SK-N-SH (cell line): Measurements from ENCODE around the gene RAD51. TPM values are rescaled to one million over a fixed set of nuclear protein-coding genes. Genes with fewer than 3 reads are reported as not detected.

Source experiments
- CTCF ChIA-PET: fragments of 300-600, 350-600 bp; formaldehyde crosslinking; extraction: SDS; loops from one replicate; lab custom pipeline; 2021; lab: Yijun Ruan, JAX
- POLR2A ChIA-PET: fragments of 350-600 bp; sonication (Branson Sonifier 250); formaldehyde crosslinking; extraction: SDS; loops from one replicate; lab custom pipeline; 2020; ENCODE audit warnings: antibody characterized with exemption, inconsistent platforms; lab: Yijun Ruan, JAX
- DNase-seq: peaks from one replicate; pipeline ENCODE4 v3.0.0; 2012
- H2AFZ ChIP-seq: fragments of 200-600 bp; sonication (generic); 2 replicates; pipeline ENCODE4 v1.8.1; 2016; ENCODE audit warnings: antibody characterized with exemption, mild to moderate bottlenecking, low read depth
- H3F3A ChIP-seq: fragments of 200-600 bp; sonication (generic); replicated peaks from 2 replicates; pipeline ENCODE3; 2016; ENCODE audit warnings: antibody characterized with exemption, mild to moderate bottlenecking; ENCODE audit not compliant: insufficient read depth
- H3K27ac ChIP-seq, 2 experiments: fragments of 200-500 bp in 1 of 2; fragments of 200-600 bp in 1 of 2; sonication (Bioruptor generic) in 1 of 2; sonication (generic), shearing (Covaris generic) in 1 of 2; 2 replicates each; pipeline versions ENCODE4 v1.5.1 to v1.6.1; 2014 to 2016; ENCODE audit warnings: low read depth in 2 of 2, inconsistent platforms in 1 of 2, low read length in 1 of 2, mild to moderate bottlenecking in 1 of 2, mixed read lengths in 1 of 2
- H3K27me3 ChIP-seq: fragments of 200-600 bp; sonication (generic), shearing (Covaris generic); 2 replicates; pipeline ENCODE4 v1.6.1; 2016; ENCODE audit warnings: mixed run types; ENCODE audit not compliant: insufficient read depth
- H3K36me3 ChIP-seq, 2 experiments: fragments of 200-500 bp in 1 of 2; fragments of 200-600 bp in 1 of 2; sonication (Bioruptor generic) in 1 of 2; sonication (generic) in 1 of 2; replicated peaks in 1 of 2; 2 replicates each; pipeline versions ENCODE3 to v1.5.1; 2014 to 2016; ENCODE audit warnings: low read length in 1 of 2, mild to moderate bottlenecking in 1 of 2; ENCODE audit not compliant: insufficient read depth in 2 of 2, control insufficient read depth in 1 of 2
- H3K4me1 ChIP-seq, 2 experiments: fragments of 200-500 bp in 1 of 2; fragments of 200-600 bp in 1 of 2; sonication (Bioruptor generic) in 1 of 2; sonication (generic), shearing (Covaris generic) in 1 of 2; 2 replicates each; pipeline versions ENCODE4 v1.5.1 to v1.6.1; 2014 to 2016; ENCODE audit warnings: low read depth in 1 of 2, low read length in 1 of 2, mixed run types in 1 of 2; ENCODE audit not compliant: insufficient read depth in 2 of 2, control insufficient read depth in 1 of 2
- H3K4me2 ChIP-seq: fragments of 200-600 bp; sonication (generic), shearing (Covaris generic); 2 replicates; pipeline ENCODE4 v1.6.1; 2017; ENCODE audit warnings: mixed run types
- H3K4me3 ChIP-seq, 2 experiments: fragments of 200-500 bp in 1 of 2; fragments of 200-600 bp in 1 of 2; sonication (Bioruptor generic) in 1 of 2; sonication (generic), shearing (Covaris generic) in 1 of 2; 2 replicates each; pipeline versions ENCODE4 v1.5.1 to v1.8.1; 2014 to 2016; ENCODE audit warnings: low read depth in 2 of 2, inconsistent platforms in 1 of 2, low read length in 1 of 2, mild to moderate bottlenecking in 1 of 2, mixed read lengths in 1 of 2, moderate library complexity in 1 of 2
- H3K79me2 ChIP-seq: fragments of 200-600 bp; sonication (generic); 2 replicates; pipeline ENCODE4 v1.8.1; 2017; ENCODE audit warnings: mild to moderate bottlenecking; ENCODE audit not compliant: insufficient read depth
- H3K9ac ChIP-seq: fragments of 200-600 bp; sonication (generic); 2 replicates; pipeline ENCODE4 v1.6.1; 2017; ENCODE audit warnings: mixed run types
- H3K9me2 ChIP-seq: fragments of 200-600 bp; sonication (generic); 2 replicates; pipeline ENCODE4 v1.6.1; 2017; ENCODE audit warnings: mixed run types
- H3K9me3 ChIP-seq: fragments of 200-600 bp; sonication (generic); 2 replicates; pipeline ENCODE4 v1.6.1; 2017; ENCODE audit warnings: mixed run types, mild to moderate bottlenecking, moderate library complexity
- H4K20me1 ChIP-seq: fragments of 200-600 bp; sonication (generic); 2 replicates; pipeline ENCODE4 v1.6.1; 2017; ENCODE audit warnings: mild to moderate bottlenecking, mixed run types; ENCODE audit not compliant: insufficient read depth
- CTCF ChIP-seq: fragments of 200-600 bp; sonication (generic); IDR thresholded peaks from 2 replicates; pipeline ENCODE4 v1.6.1; 2017; ENCODE audit warnings: antibody characterized with exemption, mild to moderate bottlenecking, moderate library complexity
- ELF1 ChIP-seq: IDR thresholded peaks from 2 replicates; pipeline ENCODE4 v1.4.0; 2012
- EP300 ChIP-seq, 2 experiments: IDR thresholded peaks; 2 replicates each; pipeline versions ENCODE4 v1.4.0 to v1.6.1; 2012; ENCODE audit warnings: borderline replicate concordance in 1 of 2, low read depth in 1 of 2, low read length in 1 of 2
- JUND ChIP-seq: IDR thresholded peaks from 2 replicates; pipeline ENCODE4 v1.4.0; 2012
- MAX ChIP-seq: IDR thresholded peaks from 2 replicates; pipeline ENCODE4 v1.4.0; 2012; ENCODE audit warnings: low read depth
- MXI1 ChIP-seq: IDR thresholded peaks from 2 replicates; pipeline ENCODE4 v1.6.1; 2012; ENCODE audit warnings: mild to moderate bottlenecking, low read depth, low read length, improper control_type of control experiment
- NRF1 ChIP-seq: IDR thresholded peaks from 2 replicates; pipeline ENCODE4 v1.6.1; 2012; ENCODE audit warnings: low read depth, mild to moderate bottlenecking, low read length
- POLR2AphosphoS5 ChIP-seq: IDR thresholded peaks from 2 replicates; pipeline ENCODE4 v1.6.1; 2012; ENCODE audit warnings: low read depth, low read length
- SIN3A ChIP-seq: IDR thresholded peaks from 2 replicates; pipeline ENCODE4 v1.6.1; 2012; ENCODE audit warnings: low read depth, mild to moderate bottlenecking, low read length, moderate library complexity, borderline replicate concordance
- TAF1 ChIP-seq: IDR thresholded peaks from 2 replicates; pipeline ENCODE4 v1.6.1; 2012; ENCODE audit warnings: low read depth, mild to moderate bottlenecking, low read length, moderate library complexity, borderline replicate concordance
- YY1 ChIP-seq: IDR thresholded peaks from 2 replicates; pipeline ENCODE4 v1.4.0; 2012; ENCODE audit warnings: low read depth, mild to moderate bottlenecking
- WGBS: methylation state at CpG from one replicate; pipeline ENCODE4 v1.1.6; 2017; ENCODE audit warnings: low lambda C conversion rate; 5-methylcytosine and 5-hydroxymethylcytosine counted together
- polyA plus RNA-seq, 3 experiments: library from polyadenylated mRNA; depleted of rRNA; stranded (reverse); fragments of >200 nt; gene quantifications; 2 replicates each; pipeline ENCODE4 v1.2.3, GENCODE V29; 2012
- TF ChIP-seq, protein P1 (sequence below): IDR thresholded peaks from 2 replicates; pipeline ENCODE4; 2012

RAD51 gene
- polyA plus RNA-seq, 1 of the 3 experiments (the other 2 are of a cell fraction) = 7.6 TPM

GRCh38 chr15:40754574-40754882, 59.6 kb downstream of the RAD51 start:
- Histone ChIP-seq H4K20me1 (no peaks in the 10 kb centered on the region), H3K9me2 (no peaks in the 10 kb centered on the region), H3K4me2 (peak overlapping the region; percentile 84), H3F3A (peaks cover 4% of the 10 kb centered on the region), H3K27me3 (no peaks in the 10 kb centered on the region)
- 2% methylated on average over 18 of the region's 22 CpGs for WGBS
- TF ChIP-seq EP300 (IDR thresholded peaks at IDR 0.05; ENCODE audit: borderline replicate concordance in 1 of 2, low read depth in 1 of 2, low read length in 1 of 2) (no peak), NRF1 (no peak), SIN3A (peak; percentile 31; the same call in 1 of the 2 replicates)
- TF ChIP-seq, protein P1, sequence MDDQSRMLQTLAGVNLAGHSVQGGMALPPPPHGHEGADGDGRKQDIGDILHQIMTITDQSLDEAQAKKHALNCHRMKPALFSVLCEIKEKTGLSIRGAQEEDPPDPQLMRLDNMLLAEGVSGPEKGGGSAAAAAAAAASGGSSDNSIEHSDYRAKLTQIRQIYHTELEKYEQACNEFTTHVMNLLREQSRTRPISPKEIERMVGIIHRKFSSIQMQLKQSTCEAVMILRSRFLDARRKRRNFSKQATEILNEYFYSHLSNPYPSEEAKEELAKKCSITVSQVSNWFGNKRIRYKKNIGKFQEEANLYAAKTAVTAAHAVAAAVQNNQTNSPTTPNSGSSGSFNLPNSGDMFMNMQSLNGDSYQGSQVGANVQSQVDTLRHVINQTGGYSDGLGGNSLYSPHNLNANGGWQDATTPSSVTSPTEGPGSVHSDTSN = no peak
- TF ChIP-seq, all 33 proteins: peak for 1
- no peaks in the 10 kb centered on the region for H3K9me3 ChIP-seq
- peaks cover 37% of the 10 kb centered on the region for H3K79me2 ChIP-seq
- ChIA-PET POLR2A (no interaction called here), CTCF (interaction anchor here (20.8 kb wide), 1 partner anchor 23 kb away, joined by 555 read pairs; the partner anchor contains the start of genes C15orf62 and GCHFR)
- DNase-seq = peak; percentile 41
- peaks cover 0 to 20% of the 10 kb centered on the region in 2 experiments; a peak in 2 of 4 replicates for H3K4me1 ChIP-seq
- peak overlapping the region; percentile 75 for H3K9ac ChIP-seq
- H3K4me3 ChIP-seq = peak overlapping the region; percentile 57 to 82
- H3K36me3 ChIP-seq = peaks cover 7 to 19% of the 10 kb centered on the region in 2 experiments
- peak overlapping the region in 1 of 2 experiments; percentile 11; a peak in 2 of 4 replicates for H3K27ac ChIP-seq
- peak overlapping the region; percentile 89; the same call in 1 of the 2 replicates for H2AFZ ChIP-seq

DNA sequence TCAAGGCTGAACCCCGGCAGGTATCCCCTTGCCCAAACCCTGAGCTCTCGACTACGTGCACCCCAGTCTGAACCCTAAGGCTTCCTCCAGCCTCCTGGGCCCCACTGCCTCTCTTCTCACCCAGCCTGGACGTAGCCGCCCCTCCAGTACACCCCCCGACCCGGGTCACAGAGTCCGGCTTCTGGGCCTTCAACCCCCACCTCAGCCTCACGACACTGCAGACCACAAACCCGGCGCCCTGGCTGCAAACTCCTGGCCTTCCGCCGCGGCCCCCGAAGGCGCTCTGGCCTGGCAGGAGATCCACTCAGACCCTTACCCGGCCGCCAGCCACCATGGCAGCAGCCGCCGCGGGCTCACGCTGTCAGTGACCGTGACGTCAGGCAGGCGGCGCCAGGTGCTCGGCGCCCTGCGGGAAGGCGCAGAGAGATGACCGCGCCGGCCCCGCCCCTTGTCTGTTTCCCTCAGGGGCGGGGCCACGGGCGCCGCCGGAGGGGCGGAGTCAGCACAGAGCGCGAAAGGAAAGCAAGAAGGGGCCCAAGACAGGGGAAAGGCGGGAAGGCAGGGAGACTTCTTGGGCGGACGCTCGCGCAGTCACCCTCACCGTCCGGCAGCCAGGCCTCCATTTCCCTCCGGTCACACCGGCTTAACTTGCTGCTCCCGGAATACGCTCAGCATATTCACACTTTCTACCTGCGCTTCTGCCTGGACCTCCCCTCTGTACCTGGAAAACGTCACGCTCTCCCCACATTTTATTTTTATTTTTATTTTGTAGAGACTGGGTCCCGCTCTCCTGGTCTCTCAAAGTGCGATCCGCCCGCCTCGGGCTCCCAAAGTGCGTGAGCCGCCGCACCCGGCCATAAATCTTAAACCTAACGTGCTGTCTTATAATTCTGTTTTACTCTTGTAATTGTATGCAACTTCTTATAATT, 60.2 kb downstream of the RAD51 start, which contains the start of gene RMDN3:
TSS of gene RMDN3 (minus strand) at position 372 of the 929 bp plus-strand sequence. CDS start 471 bp downstream, outside the sequence.
- Histone ChIP-seq H3K27me3 (no peaks in the 10 kb centered on the region), H2AFZ (peak within 1 kb of the TSS; percentile 89), H3K4me2 (peak within 1 kb of the TSS; percentile 84), H3K9ac (peak within 1 kb of the TSS; percentile 75), H3K27ac (peak within 1 kb of the TSS; percentile 30 to 90; a peak in 3 of 4 replicates), H3K79me2 (peaks cover 37% of the 10 kb centered on the region), H4K20me1 (no peaks in the 10 kb centered on the region), H3K4me1 (peaks cover 0 to 23% of the 10 kb centered on the region in 2 experiments; a peak in 2 of 4 replicates), H3F3A (peaks cover 4% of the 10 kb centered on the region), H3K9me3 (no peaks in the 10 kb centered on the region), H3K9me2 (no peaks in the 10 kb centered on the region), H3K4me3 (peak within 1 kb of the TSS; percentile 57 to 82), H3K36me3 (peaks cover 3 to 19% of the 10 kb centered on the region in 2 experiments)
- CTCF ChIA-PET = interaction anchor here (20.8 kb wide), 1 partner anchor 22 kb away, joined by 555 read pairs; the partner anchor contains the start of genes C15orf62 and GCHFR
- TF ChIP-seq MAX = peak; percentile 86
- TF ChIP-seq, protein P1 = peak; percentile 48
- no peak for TF ChIP-seq JUND
- peak; percentile 63; the same call in 1 of the 2 replicates for TF ChIP-seq TAF1
- TF ChIP-seq ELF1 = 0 out of 2 replicates have a peak, but pooled peaks have one; percentile 17
- TF ChIP-seq YY1 = peak; percentile 81
- no peak for TF ChIP-seq CTCF
- peak; percentile 54; the same call in 1 of the 2 replicates for TF ChIP-seq POLR2AphosphoS5
- TF ChIP-seq SIN3A = peak; percentile 97
- peak; percentile 96 for TF ChIP-seq MXI1
- POLR2A ChIA-PET = no interaction called here
- WGBS = 36% methylated on average over 31 of the region's 66 CpGs
- peak; percentile 94 for DNase-seq
